GM10847 (cell line): Measurements from ENCODE around the gene FGD4.

Experiments
- POLR2A ChIP-seq: IDR thresholded peaks from 2 replicates; pipeline ENCODE4 v1.6.1; 2011; ENCODE audit not compliant: insufficient read length; ENCODE audit errors: extremely low read depth

FGD4 gene

GRCh38 chr12:32512910-32513309 is 113.6 kb downstream of the FGD4 start:
- no peak for TF ChIP-seq POLR2A

GRCh38 chr12:32515137-32515873 is 115.9 kb downstream of the FGD4 start:
- TF ChIP-seq POLR2A: no peak

- no peak for TF ChIP-seq POLR2A
These were observed 116.9 kb downstream of the FGD4 start for GRCh38 chr12:32516230-32516629.

GRCh38 chr12:32517966-32518365 is 118.6 kb downstream of the FGD4 start:
- no peak for TF ChIP-seq POLR2A

GRCh38 chr12:32519047-32519446 is 119.7 kb downstream of the FGD4 start:
- TF ChIP-seq POLR2A: no peak

GRCh38 chr12:32522331-32523221 is 123.2 kb downstream of the FGD4 start:
- TF ChIP-seq POLR2A: no peak

GRCh38 chr12:32532422-32532821 is 133.1 kb downstream of the FGD4 start:
- TF ChIP-seq POLR2A: no peak

- no peak for TF ChIP-seq POLR2A
These were observed 133.6 kb downstream of the FGD4 start for GRCh38 chr12:32532951-32533350.

- no peak for TF ChIP-seq POLR2A
These were observed 134.7 kb downstream of the FGD4 start for GRCh38 chr12:32533971-32534590.

GRCh38 chr12:32534698-32535097 is 135.3 kb downstream of the FGD4 start:
- no peak for TF ChIP-seq POLR2A

GRCh38 chr12:32535288-32535999 is 136.1 kb downstream of the FGD4 start:
- no peak for TF ChIP-seq POLR2A

GRCh38 chr12:32536000-32536345 is 136.6 kb downstream of the FGD4 start:
- TF ChIP-seq POLR2A: no peak

- TF ChIP-seq POLR2A: no peak
These were observed 142.5 kb downstream of the FGD4 start for GRCh38 chr12:32541754-32542374.

GRCh38 chr12:32542428-32543229 is 143.3 kb downstream of the FGD4 start:
- TF ChIP-seq POLR2A: no peak

- no peak for TF ChIP-seq POLR2A
These were observed 145.5 kb downstream of the FGD4 start for GRCh38 chr12:32544893-32545292.
